ENCODE results near the gene N4BP2.

GRCh38 chr4:40099010-40099409, 42.4 kb downstream of the N4BP2 start:
- TF ChIP-seq BCL11A (tag by site-specific recombination; IDR thresholded peaks at IDR 0.05; ENCODE audit: low read depth) (no peak), CTCF (tag by site-specific recombination; IDR thresholded peaks at IDR 0.05) (no peak), ZNF211 (tag by site-specific recombination; IDR thresholded peaks at IDR 0.05; ENCODE audit: low read depth) (no peak), ZNF18 (tag by site-specific recombination; IDR thresholded peaks at IDR 0.05) (no peak), REST (tag by site-specific recombination; IDR thresholded peaks at IDR 0.05) (no peak), ZNF777 (tag by site-specific recombination; IDR thresholded peaks at IDR 0.05; ENCODE audit: borderline replicate concordance) (no peak), HIC1 (tag by site-specific recombination; IDR thresholded peaks at IDR 0.05) (no peak), ZFP37 (tag by site-specific recombination; IDR thresholded peaks at IDR 0.05) (no peak), BCL11B (tag by site-specific recombination; IDR thresholded peaks at IDR 0.05; ENCODE audit: low read depth) (no peak)

Data from HEK293 (cell line).